H1 (cell line): ENCODE data around the gene TP53BP2. TPM values are rescaled to one million over a fixed set of nuclear protein-coding genes. Genes with fewer than 3 reads are reported as not detected.

ENCODE experiments used
- CBX5 ChIP-seq: fragments of 300-800, 300-1000 bp; sonication (generic); IDR thresholded peaks from 2 replicates; pipeline ENCODE4 v1.7.1; 2016; ENCODE audit warnings: antibody characterized with exemption, low read length, low read depth
- CHD2 ChIP-seq: IDR thresholded peaks from 2 replicates; pipeline ENCODE4 v1.6.1; 2012; ENCODE audit warnings: low read length, improper control_type of control experiment
- GABPA ChIP-seq: IDR thresholded peaks from 2 replicates; pipeline ENCODE4 v1.6.1; 2011; ENCODE audit warnings: mild to moderate bottlenecking, low read length, moderate library complexity, borderline replicate concordance; ENCODE audit not compliant: insufficient read depth
- JUN ChIP-seq: IDR thresholded peaks from 2 replicates; pipeline ENCODE4 v1.6.1; 2011; ENCODE audit warnings: low read depth, mild to moderate bottlenecking, improper control_type of control experiment, low read length
- SP4 ChIP-seq: IDR thresholded peaks from 2 replicates; pipeline ENCODE4 v1.6.1; 2012; ENCODE audit warnings: low read length, inconsistent platforms
- polyA plus RNA-seq, 7 experiments: library from polyadenylated mRNA; depleted of rRNA in 3 of 7; stranded (reverse) in 5 of 7; unstranded in 2 of 7; fragments of >200 nt in 5 of 7; fragments of 200-250 nt in 2 of 7; gene quantifications; 1 replicate in 5 of 7; 2 replicates in 1 of 7; 4 replicates in 1 of 7; pipeline versions ENCODE4 v1.2.1 to v1.2.3, GENCODE V29; 2011 to 2013; ENCODE audit warnings: missing spikeins in 2 of 7, mixed read lengths in 2 of 7
- total RNA-seq: library from RNA; stranded (reverse); fragmentation: NEBNext Ultra II Directional; extraction: Animal tissue kit (Norgen Biotek cat#: 25700); gene quantifications from 2 replicates; pipeline ENCODE4 v1.2.1, GENCODE V29; 2021
- TF ChIP-seq, protein P1 (sequence below): IDR thresholded peaks from 2 replicates; pipeline ENCODE4 v1.6.1; 2012; ENCODE audit warnings: low read length, inconsistent platforms
- TF ChIP-seq, protein P2 (sequence below): IDR thresholded peaks from 2 replicates; pipeline ENCODE4 v1.6.1; 2012; ENCODE audit warnings: inconsistent platforms

TP53BP2 gene
- total and polyA plus RNA-seq, 2 of the 8 experiments (the other 6 are each of a cell fraction or from before 2014, with no cell fraction given): 18.0 to 38.7 TPM

DNA sequence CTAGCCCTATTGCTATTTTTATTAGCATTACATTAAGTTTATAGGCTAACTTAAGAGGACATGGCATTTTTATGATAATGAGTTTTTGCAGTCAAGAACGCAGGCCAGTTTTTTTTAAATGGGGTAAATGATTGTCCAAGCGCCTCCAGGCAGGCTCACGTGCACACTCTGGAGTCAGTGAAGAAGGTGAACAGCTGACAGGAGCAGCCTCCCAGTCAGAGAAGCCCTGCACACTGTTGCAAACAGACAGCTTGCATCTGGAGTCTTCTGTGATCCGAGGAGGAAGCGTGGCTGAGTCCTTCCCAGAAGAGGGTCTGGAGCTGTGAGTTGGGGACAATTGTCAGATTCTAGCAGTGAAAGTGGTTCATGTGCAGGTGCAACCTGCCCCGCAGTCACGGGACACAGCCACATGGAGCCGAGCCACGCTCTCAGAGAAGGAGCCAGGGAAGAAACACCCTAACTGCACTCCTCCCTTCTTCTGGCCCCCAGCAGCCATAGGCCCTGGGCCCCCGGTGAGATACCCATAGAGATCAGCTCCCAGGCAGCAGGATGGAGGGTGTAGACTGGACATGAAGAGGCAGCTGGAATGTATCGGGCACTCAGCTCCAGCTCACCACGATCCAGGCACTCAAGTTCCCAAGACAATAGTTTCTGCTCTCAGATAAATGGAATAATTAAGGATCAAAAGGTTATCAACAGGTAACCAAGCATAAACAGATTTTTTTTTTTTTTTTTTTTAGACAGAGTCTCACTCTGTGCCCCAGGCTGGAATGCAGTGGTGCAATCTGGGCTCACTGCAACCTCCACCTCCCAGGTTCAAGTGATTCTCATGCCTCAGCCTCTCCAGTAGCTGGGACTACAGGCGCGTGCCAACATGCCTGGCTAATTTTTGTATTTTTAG is 107.0 kb downstream of the TP53BP2 start (continued):
- TF ChIP-seq GABPA: no peak
- TF ChIP-seq, protein P1, sequence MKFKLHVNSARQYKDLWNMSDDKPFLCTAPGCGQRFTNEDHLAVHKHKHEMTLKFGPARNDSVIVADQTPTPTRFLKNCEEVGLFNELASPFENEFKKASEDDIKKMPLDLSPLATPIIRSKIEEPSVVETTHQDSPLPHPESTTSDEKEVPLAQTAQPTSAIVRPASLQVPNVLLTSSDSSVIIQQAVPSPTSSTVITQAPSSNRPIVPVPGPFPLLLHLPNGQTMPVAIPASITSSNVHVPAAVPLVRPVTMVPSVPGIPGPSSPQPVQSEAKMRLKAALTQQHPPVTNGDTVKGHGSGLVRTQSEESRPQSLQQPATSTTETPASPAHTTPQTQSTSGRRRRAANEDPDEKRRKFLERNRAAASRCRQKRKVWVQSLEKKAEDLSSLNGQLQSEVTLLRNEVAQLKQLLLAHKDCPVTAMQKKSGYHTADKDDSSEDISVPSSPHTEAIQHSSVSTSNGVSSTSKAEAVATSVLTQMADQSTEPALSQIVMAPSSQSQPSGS: no peak
- no peak for TF ChIP-seq JUN
- no peak for TF ChIP-seq SP4
- no peak for TF ChIP-seq CHD2
- TF ChIP-seq, protein P2, sequence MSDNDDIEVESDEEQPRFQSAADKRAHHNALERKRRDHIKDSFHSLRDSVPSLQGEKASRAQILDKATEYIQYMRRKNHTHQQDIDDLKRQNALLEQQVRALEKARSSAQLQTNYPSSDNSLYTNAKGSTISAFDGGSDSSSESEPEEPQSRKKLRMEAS: no peak
- no peak for TF ChIP-seq CBX5
